Ovary (tissue), 9 donors: ENCODE data around the gene LRRC71. TPM values are rescaled to one million over a fixed set of nuclear protein-coding genes. Genes with fewer than 3 reads are reported as not detected.

Experiments
- DNase-seq, 5 donors: peaks; one replicate each; pipeline ENCODE4 v3.0.0-alpha.2; 2019 to 2020
- H3K27ac ChIP-seq, 2 donors: fragments of 200-600 bp; one replicate each; pipeline versions ENCODE4 v1.5.1 to v1.8.0; 2019 to 2022
- H3K27me3 ChIP-seq: fragments of 200-600 bp; one replicate; pipeline ENCODE4 v1.8.0; 2022
- H3K36me3 ChIP-seq: fragments of 200-600 bp; sonication (generic); one replicate; pipeline ENCODE4 v1.5.1; 2019
- H3K4me1 ChIP-seq: one replicate; pipeline ENCODE4 v1.8.1; 2013; ENCODE audit warnings: mild to moderate bottlenecking, moderate library complexity; ENCODE audit not compliant: insufficient read depth
- H3K4me3 ChIP-seq: fragments of 200-600 bp; sonication (generic); one replicate; pipeline ENCODE4 v1.5.1; 2017
- H3K9me3 ChIP-seq, 2 donors: fragments of 200-600 bp in 1 of 2; sonication (generic) in 1 of 2; one replicate each; pipeline versions ENCODE4 v1.5.1 to v1.8.1; 2013 to 2019; ENCODE audit warnings: mild to moderate bottlenecking in 1 of 2, moderate library complexity in 1 of 2
- EP300 ChIP-seq: sonication (generic); formaldehyde crosslinking; IDR thresholded peaks from one replicate; pipeline ENCODE4 v1.6.1; 2017; ENCODE audit warnings: antibody characterized with exemption
- POLR2A ChIP-seq: fragments of 450-650 bp; IDR thresholded peaks from one replicate; pipeline ENCODE4 v1.6.1; 2017; ENCODE audit warnings: antibody characterized with exemption, mild to moderate bottlenecking, moderate library complexity
- WGBS, 3 donors: extraction: QIAGEN DNeasy Blood & Tissue Kit in 1 of 3; methylation state at CpG; one replicate each; pipeline versions ENCODE4 v1.1.5 to v1.1.7; 2013 to 2017; 5-methylcytosine and 5-hydroxymethylcytosine counted together
- intact Hi-C, 4 donors: fragments of 100-400 bp; cut with DNase I; formaldehyde crosslinking; loops; one replicate each; pipeline versions ENCODE4 v1.11.0 to v1.15.1; 2022 to 2023
- polyA plus RNA-seq, 2 donors: library from polyadenylated mRNA; stranded (reverse); fragments of 200-250 nt in 1 of 2; fragments of 350-450 nt in 1 of 2; fragmentation: Illumina TruSeq in 1 of 2; extraction: RNeasy Lipid Tissue Mini Kit (QIAGEN cat#74804) in 1 of 2; gene quantifications; one replicate each; pipeline ENCODE4 v1.2.3, GENCODE V29; 2013 to 2014
- total RNA-seq, 7 donors: library from RNA; depleted of rRNA in 2 of 7; stranded (reverse); fragments of >200 nt in 2 of 7; fragmentation: NEBNext Ultra II Directional in 3 of 7; extraction: Animal tissue kit (Norgen Biotek cat#: 25700) in 3 of 7; gene quantifications; one replicate each; pipeline versions ENCODE4 v1.1.0 to v1.2.4, GENCODE V29; 2016 to 2023
- TF ChIP-seq, protein P1 (sequence below), 3 donors: fragments of 450-650 bp in 2 of 3; fragments of 200-600 bp in 1 of 3; IDR thresholded peaks; one replicate each; pipeline versions ENCODE4 v1.5.1 to v1.8.0; 2016 to 2022; ENCODE audit warnings: antibody characterized with exemption in 3 of 3, mild to moderate bottlenecking in 1 of 3
- donor health status: DM: no; HTN: no; CAD: no; lungs with moderate emphysema.
- donor health status: DM: no; HTN: no; CAD: no.
- donor health status: Bipolar disorder and iron deficiency.
- donor health status: DM: yes; HTN: yes; CAD: no.
- donor health status: DM: no; HTN: no; CAD: no.
- donor health status: DM: yes; HTN: yes; CAD: no.

Gene LRRC71
- total and polyA plus RNA-seq, 9 donors = 0.07 to 11.1 (median 0.80) TPM; not detected in 3

DNA sequence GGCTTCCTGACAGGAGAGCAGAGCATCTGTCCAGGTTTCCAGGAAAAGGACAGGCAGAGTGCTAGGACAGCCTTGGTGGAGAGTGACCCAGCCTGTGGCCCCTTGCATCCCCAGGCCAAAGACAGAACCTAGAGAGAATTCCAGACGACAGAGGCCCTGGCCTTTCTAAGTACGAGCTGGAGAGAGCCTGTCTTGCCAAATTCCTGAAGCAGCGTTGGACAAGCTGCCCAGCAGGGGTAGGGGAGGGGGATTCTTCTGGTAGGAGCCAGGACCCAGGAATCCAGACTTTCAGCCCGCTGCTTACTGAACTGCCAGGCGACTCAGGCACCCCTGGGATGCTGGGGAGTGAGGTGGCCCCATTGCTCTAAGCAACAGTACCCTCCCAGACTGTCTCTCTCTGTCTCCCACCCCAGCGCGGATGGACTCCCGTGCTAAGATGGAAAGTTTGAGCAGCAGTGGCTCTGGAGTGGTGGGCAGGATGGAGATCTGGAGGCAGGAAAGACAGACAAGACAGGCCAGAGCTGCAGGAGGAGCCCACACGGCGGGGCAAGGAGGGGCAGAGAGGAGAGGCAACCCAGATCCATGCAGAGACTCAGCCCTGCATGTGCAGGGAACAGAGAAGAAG, 35.8 kb upstream of the LRRC71 start:
- no peak for TF ChIP-seq POLR2A
- no peak for TF ChIP-seq EP300
- TF ChIP-seq, protein P1, sequence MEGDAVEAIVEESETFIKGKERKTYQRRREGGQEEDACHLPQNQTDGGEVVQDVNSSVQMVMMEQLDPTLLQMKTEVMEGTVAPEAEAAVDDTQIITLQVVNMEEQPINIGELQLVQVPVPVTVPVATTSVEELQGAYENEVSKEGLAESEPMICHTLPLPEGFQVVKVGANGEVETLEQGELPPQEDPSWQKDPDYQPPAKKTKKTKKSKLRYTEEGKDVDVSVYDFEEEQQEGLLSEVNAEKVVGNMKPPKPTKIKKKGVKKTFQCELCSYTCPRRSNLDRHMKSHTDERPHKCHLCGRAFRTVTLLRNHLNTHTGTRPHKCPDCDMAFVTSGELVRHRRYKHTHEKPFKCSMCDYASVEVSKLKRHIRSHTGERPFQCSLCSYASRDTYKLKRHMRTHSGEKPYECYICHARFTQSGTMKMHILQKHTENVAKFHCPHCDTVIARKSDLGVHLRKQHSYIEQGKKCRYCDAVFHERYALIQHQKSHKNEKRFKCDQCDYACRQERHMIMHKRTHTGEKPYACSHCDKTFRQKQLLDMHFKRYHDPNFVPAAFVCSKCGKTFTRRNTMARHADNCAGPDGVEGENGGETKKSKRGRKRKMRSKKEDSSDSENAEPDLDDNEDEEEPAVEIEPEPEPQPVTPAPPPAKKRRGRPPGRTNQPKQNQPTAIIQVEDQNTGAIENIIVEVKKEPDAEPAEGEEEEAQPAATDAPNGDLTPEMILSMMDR (IDR thresholded peaks at IDR 0.05) = no peak
- intact Hi-C loops = loop anchor here in 2 of 4 donors (10.0 kb wide), 2 partner anchors 110 to 180 kb away; partner anchors contain the start of gene CRABP2 (in 1 of the 2)
- Histone ChIP-seq H3K4me3 (no peak overlapping the region), H3K27ac (no peak overlapping the region), H3K27me3 (no peaks in the 10 kb centered on the region), H3K36me3 (no peaks in the 10 kb centered on the region), H3K9me3 (no peaks in the 10 kb centered on the region), H3K4me1 (no peaks in the 10 kb centered on the region)
- no peak for DNase-seq
- 52 to 57% (median 55%) methylated on average over 10 of the region's 10 CpGs for WGBS, 3 donors

DNA sequence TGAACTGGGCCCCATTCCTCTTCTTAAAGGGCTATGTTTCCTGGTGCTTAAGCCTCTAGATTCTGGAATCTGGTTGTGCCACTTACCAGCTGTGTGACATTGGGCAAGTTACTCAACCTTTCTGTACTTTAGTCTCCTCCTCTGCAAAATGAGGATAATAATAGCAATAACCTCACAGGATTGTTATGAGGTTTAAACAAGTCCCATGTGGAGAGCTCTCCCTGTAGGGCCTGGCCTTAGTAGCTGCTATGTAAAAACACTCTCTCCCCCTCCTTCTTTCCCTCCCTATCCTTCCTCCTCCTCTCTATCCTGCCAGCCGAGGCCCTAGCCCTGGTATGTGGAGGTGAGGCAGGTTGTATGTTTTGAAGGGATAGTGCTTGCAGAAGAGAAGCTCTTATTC, 35.1 kb upstream of the LRRC71 start:
- no peak overlapping the region for H3K27ac ChIP-seq
- no peaks in the 10 kb centered on the region for H3K36me3 ChIP-seq
- no peak for DNase-seq
- H3K9me3 ChIP-seq = no peaks in the 10 kb centered on the region
- H3K4me1 ChIP-seq = no peaks in the 10 kb centered on the region
- H3K27me3 ChIP-seq = no peaks in the 10 kb centered on the region
- WGBS, 3 donors = 17 to 43% (median 26%) methylated on average over 1 of the region's 1 CpG
- no peak for TF ChIP-seq EP300
- TF ChIP-seq, protein P1 (IDR thresholded peaks at IDR 0.05) = no peak
- no peak for TF ChIP-seq POLR2A
- intact Hi-C loops = loop anchor here in 2 of 4 donors (10.0 kb wide), 2 partner anchors 111 to 181 kb away; partner anchors contain the start of gene CRABP2 (in 1 of the 2)
- no peak overlapping the region for H3K4me3 ChIP-seq

DNA sequence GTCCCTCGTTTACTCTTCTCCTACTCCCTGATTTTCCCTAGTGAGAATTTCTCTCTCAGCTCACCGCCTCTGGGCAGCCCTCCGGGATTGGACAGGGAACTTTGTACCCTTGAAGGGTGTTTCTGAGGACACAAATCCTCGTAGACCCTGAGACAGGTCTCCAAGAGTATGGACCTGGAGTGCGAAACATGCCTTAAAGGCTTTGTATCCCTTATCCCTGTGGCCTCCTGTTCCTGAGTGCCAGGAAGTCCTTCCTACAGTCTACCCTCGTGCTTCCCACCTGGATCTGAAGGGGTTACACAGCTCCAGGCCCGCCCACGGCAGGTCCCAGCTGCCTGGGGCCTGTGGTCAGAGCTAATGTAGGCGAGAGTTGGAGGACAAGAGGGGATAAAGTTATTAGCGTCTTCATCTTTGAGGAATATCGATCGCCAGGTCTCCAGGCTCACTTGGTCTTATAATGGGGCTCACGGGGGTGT, 34.5 kb upstream of the LRRC71 start:
- TF ChIP-seq EP300 = no peak
- no peak for TF ChIP-seq POLR2A
- TF ChIP-seq, protein P1 (IDR thresholded peaks at IDR 0.05) = no peak
- intact Hi-C loops = loop anchor here in 2 of 4 donors (10.0 kb wide), 2 partner anchors 111 to 181 kb away; partner anchors contain the start of gene CRABP2 (in 1 of the 2)
- H3K9me3 ChIP-seq = no peaks in the 10 kb centered on the region
- no peak overlapping the region for H3K4me3 ChIP-seq
- no peaks in the 10 kb centered on the region for H3K27me3 ChIP-seq
- no peak for DNase-seq
- H3K27ac ChIP-seq = no peak overlapping the region
- H3K4me1 ChIP-seq = no peaks in the 10 kb centered on the region
- H3K36me3 ChIP-seq = no peaks in the 10 kb centered on the region
- WGBS, 3 donors = 52 to 58% (median 58%) methylated on average over 13 of the region's 13 CpGs

DNA sequence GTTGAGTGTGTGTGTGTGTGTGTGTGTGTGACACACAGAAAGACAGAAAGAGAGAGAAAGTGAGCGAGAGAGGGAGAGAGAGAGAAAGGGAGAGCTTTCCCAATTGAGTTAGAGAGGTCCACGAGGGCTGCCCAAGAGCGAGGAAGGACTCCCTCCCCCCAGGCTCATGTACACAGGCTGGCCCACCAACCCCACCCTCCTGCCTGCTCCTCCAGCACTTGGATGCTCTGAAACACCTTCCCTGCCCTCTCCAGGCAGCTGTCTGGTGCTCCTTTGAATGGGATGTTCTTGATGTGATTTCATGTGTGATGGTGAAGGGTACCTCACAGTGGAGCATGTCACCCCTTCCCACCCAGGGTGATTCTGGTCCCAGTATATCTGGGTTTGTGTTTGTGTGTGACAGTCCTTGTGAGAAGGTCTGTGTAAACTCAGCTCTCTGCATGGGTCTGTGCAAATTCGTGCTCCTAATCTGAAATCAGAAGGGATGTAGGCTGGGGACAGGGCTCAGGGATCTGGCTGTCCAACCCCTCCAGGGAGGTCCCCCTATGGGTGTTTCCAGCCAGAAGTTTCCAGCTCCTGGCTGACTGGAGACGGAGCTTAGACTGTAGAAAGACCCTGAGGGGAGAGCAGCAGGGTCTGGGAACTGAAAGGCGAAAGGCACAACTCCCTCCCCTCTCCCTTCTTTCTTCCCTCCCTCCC, 33.7 kb upstream of the LRRC71 start:
- H3K4me1 ChIP-seq = no peaks in the 10 kb centered on the region
- WGBS, 3 donors = 40 to 43% (median 41%) methylated on average over 6 of the region's 6 CpGs
- no peak overlapping the region for H3K27ac ChIP-seq
- H3K9me3 ChIP-seq = no peaks in the 10 kb centered on the region
- H3K36me3 ChIP-seq = no peaks in the 10 kb centered on the region
- intact Hi-C loops = loop anchor here in 2 of 4 donors (10.0 kb wide), 2 partner anchors 112 to 182 kb away; partner anchors contain the start of gene CRABP2 (in 1 of the 2)
- no peak for DNase-seq
- H3K27me3 ChIP-seq = no peaks in the 10 kb centered on the region
- no peak for TF ChIP-seq POLR2A
- TF ChIP-seq, protein P1 (IDR thresholded peaks at IDR 0.05) = no peak
- TF ChIP-seq EP300 = no peak
- H3K4me3 ChIP-seq = no peak overlapping the region
